IPS DF 6.9 (cell line): ENCODE data around the gene SH3YL1.

ENCODE experiments used
- DNase-seq: peaks from one replicate; pipeline ENCODE4 v3.0.0-alpha.2; 2013; ENCODE audit warnings: low read depth, low spot score
- H3K27ac ChIP-seq: one replicate; pipeline ENCODE4 v1.5.1; 2013; ENCODE audit warnings: low read length, control low read depth
- H3K27me3 ChIP-seq: 2 replicates; pipeline ENCODE4 v1.6.1; 2013; ENCODE audit warnings: mild to moderate bottlenecking, low read length; ENCODE audit not compliant: control insufficient read depth, insufficient read depth
- H3K36me3 ChIP-seq: 2 replicates; pipeline ENCODE4 v1.6.1; 2013; ENCODE audit warnings: low read length; ENCODE audit not compliant: control insufficient read depth, insufficient read depth
- H3K4me1 ChIP-seq: 2 replicates; pipeline ENCODE4 v1.6.1; 2013; ENCODE audit warnings: low read length; ENCODE audit not compliant: control insufficient read depth, insufficient read depth
- H3K4me3 ChIP-seq: 2 replicates; pipeline ENCODE4 v1.5.1; 2013; ENCODE audit warnings: mild to moderate bottlenecking, low read length
- H3K9me3 ChIP-seq: 2 replicates; pipeline ENCODE4 v1.6.1; 2013; ENCODE audit warnings: low read length, inconsistent platforms; ENCODE audit not compliant: control insufficient read depth, insufficient read depth
- WGBS: extraction: QIAGEN DNeasy Blood & Tissue Kit; methylation state at CpG from one replicate; pipeline ENCODE4 v1.1.7; 2013; ENCODE audit warnings: mixed read lengths, missing lambda C conversion rate; ENCODE audit not compliant: insufficient read length, insufficient coverage; 5-methylcytosine and 5-hydroxymethylcytosine counted together

The SH3YL1 gene

DNA sequence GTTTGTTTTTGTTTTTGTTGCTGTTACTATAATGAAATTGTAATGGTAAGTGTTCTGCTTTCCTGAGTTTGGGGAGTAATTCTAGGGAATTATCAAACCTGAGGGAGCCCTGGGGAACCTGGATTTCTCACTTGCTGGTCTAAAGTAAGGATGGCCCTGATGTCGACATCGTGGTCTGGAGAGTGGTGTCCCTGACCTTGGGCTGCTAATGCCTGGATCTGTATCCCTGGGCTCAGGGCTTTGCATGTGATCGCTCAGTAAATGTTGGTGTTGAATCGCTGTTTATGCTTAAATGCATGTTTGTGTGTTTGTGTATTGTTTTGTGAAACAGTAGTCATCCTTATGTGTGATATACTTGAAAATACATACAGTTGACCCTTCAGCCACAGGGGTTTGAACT lies 7.0 kb upstream of the SH3YL1 start:
- Histone ChIP-seq H3K36me3 (peaks cover 3% of the 10 kb centered on the region; the same call in 1 of the 2 replicates), H3K4me1 (0 out of 2 replicates have a peak, but pooled peaks cover 2% of the 10 kb centered on the region), H3K9me3 (no peaks in the 10 kb centered on the region), H3K27ac (no peak overlapping the region), H3K4me3 (no peak overlapping the region), H3K27me3 (no peaks in the 10 kb centered on the region)
- no CpG with 5 or more reads among the region's 4 CpGs for WGBS
- DNase-seq: no peak

DNA sequence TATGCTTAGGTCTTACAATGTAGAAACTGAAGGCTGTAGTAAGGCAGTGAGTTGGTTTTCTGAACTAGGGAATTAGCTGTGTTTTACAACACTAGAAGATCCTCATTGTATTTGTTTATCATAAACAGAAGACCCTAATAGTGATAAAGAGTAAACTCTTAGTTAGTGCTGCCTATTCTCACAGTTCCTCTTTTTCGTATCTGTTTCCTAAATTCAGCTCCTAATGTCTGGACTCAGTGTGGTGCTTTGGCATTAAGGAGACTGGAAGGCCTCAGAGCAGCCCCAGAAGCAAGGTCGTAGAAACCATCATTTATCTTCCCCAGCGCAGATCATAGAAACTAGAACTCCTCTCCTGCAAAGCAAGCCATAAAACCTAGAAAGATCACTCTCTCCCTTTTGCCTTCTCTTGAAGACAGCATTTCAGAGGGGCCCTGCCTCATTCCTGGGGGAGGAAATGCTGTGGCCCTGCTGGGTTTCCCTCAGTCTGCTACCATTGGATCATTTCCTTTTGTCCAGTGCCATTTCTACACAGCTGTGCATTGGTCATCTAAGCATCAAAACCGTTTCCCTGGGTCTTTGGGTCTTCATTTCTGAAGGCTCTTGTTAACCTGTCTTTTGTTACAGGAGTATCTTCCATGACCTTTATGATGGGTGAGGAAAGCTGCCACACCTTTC lies 5.7 kb upstream of the SH3YL1 start:
- Histone ChIP-seq H3K4me3 (no peak overlapping the region), H3K27me3 (no peaks in the 10 kb centered on the region), H3K36me3 (0 out of 2 replicates have a peak, but pooled peaks cover 3% of the 10 kb centered on the region), H3K27ac (no peak overlapping the region), H3K4me1 (0 out of 2 replicates have a peak, but pooled peaks cover 2% of the 10 kb centered on the region), H3K9me3 (no peaks in the 10 kb centered on the region)
- WGBS: no CpG with 5 or more reads among the region's 4 CpGs
- DNase-seq: no peak

GRCh38 chr2:268323-268722 lies 4.5 kb upstream of the SH3YL1 start:
- H3K4me1 ChIP-seq: 0 out of 2 replicates have a peak, but pooled peaks cover 2% of the 10 kb centered on the region
- 0 out of 2 replicates have a peak, but pooled peaks cover 3% of the 10 kb centered on the region for H3K36me3 ChIP-seq
- H3K27me3 ChIP-seq: no peaks in the 10 kb centered on the region
- H3K9me3 ChIP-seq: no peaks in the 10 kb centered on the region
- no peak overlapping the region for H3K27ac ChIP-seq
- H3K4me3 ChIP-seq: no peak overlapping the region
- no peak for DNase-seq

GRCh38 chr2:264493-265468 lies 949 bp upstream of the SH3YL1 start, which contains the start of gene ACP1:
ACP1 (plus strand) TSS chr2:264947; CDS start chr2:264965, 18 bp downstream.
- Histone ChIP-seq H3K4me3 (peak within 1 kb of the TSS; percentile 94), H3K27me3 (no peaks in the 10 kb centered on the region), H3K36me3 (no peaks in the 10 kb centered on the region), H3K4me1 (0 out of 2 replicates have a peak, but pooled peaks cover 2% of the 10 kb centered on the region), H3K27ac (no peak within 1 kb of the TSS), H3K9me3 (no peaks in the 10 kb centered on the region)
- no CpG with 5 or more reads among the region's 73 CpGs for WGBS
- peak; percentile 94 for DNase-seq

DNA sequence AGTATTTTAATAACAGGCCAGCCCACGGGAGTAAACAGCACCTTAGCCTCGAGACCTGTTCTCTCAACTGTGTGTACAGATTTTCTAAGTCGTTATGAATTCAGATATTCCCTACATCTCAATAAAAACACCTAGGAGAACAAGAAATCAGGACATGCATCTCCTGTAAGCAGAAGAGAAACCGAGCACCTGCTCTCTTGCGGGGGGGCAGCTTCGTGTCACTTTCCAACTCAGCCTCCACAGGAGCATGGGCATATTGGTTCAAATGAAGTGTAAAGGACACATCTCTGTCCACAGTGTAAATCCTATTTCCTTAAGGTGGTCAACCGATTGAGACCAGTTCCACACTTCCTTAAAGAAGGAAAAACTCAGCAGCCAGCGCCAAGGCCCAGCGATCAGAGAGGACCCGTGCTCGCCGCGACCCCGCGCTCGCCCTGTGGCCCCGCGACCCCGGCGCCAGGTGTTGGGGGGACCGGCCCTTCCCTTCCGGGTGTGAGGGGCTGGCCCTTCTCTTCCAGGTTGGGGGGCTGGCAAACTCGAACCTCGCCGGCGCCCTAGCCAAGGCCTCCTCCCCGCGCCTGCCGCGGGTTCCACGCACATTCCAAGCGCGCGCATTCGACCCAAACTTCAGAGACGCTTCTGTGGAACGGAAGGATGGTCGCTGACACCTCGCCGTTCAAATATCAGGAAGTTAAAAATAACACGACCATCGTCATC lies 652 bp downstream of the SH3YL1 start:
- Histone ChIP-seq H3K36me3 (0 out of 2 replicates have a peak, but pooled peaks cover 3% of the 10 kb centered on the region), H3K4me1 (0 out of 2 replicates have a peak, but pooled peaks cover 2% of the 10 kb centered on the region), H3K4me3 (peak overlapping the region; percentile 49; the same call in 1 of the 2 replicates), H3K27ac (no peak overlapping the region), H3K27me3 (no peaks in the 10 kb centered on the region), H3K9me3 (no peaks in the 10 kb centered on the region; the same call in 1 of the 2 replicates)
- WGBS: no CpG with 5 or more reads among the region's 42 CpGs
- DNase-seq: no peak

DNA sequence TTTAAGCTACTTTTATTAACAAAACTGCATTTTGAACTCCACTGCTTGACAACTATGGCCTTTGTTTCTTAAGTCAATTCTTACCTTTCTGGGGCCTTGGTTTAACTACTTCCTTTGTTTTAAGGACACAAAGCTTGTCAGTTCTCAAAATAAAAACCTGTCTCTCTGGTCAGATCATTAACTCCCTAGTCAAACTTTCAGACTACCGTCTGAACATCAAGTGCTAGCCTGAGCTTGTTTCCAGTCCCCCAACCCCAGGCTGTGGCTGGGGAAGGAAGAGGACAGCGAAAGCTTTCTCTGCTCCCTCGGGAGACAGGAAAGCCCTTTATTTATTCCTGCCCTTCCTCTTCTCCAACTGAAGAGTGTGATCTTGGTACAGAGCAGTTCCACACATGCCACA lies 1.7 kb downstream of the SH3YL1 start:
- no peaks in the 10 kb centered on the region; the same call in 1 of the 2 replicates for H3K9me3 ChIP-seq
- 0 out of 2 replicates have a peak, but pooled peaks cover 2% of the 10 kb centered on the region for H3K4me1 ChIP-seq
- WGBS: no CpG with 5 or more reads among the region's 3 CpGs
- H3K27ac ChIP-seq: no peak overlapping the region
- DNase-seq: no peak
- no peaks in the 10 kb centered on the region for H3K27me3 ChIP-seq
- 0 out of 2 replicates have a peak, but pooled peaks cover 3% of the 10 kb centered on the region for H3K36me3 ChIP-seq
- no peak overlapping the region for H3K4me3 ChIP-seq

DNA sequence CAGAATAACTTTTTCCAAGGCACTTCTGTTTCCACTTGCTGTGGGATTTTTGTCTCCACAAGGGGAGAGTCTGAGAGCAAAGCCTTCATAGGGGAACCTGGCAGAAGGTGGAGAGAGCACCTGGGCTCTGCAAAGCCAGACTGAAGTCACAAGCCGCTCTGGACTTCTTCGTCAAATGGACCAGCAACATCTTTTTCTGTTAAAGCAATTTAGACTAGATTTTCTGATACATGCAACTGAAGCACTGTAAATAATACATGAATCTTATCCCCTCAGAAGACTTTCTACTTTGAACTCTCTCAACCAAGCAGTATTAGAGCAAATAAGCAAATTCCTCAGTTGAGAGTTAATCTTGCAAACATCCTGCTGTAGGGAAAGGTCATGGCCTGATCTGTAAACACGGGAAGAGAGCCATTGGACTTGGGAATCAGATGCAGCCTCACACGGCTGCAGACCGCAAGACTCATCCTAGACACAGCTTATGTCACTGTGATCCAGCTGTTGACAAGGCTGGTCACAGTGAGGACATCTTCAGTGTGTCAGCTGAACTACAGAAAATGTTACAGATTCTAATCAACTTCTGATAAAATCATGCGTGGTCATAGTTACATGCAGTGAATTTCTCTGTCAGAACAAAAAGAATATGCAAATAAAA lies 3.2 kb downstream of the SH3YL1 start:
- no CpG with 5 or more reads among the region's 6 CpGs for WGBS
- H3K9me3 ChIP-seq: no peaks in the 10 kb centered on the region; the same call in 1 of the 2 replicates
- H3K27ac ChIP-seq: no peak overlapping the region
- H3K4me1 ChIP-seq: no peaks in the 10 kb centered on the region
- no peak overlapping the region for H3K4me3 ChIP-seq
- no peaks in the 10 kb centered on the region for H3K27me3 ChIP-seq
- 0 out of 2 replicates have a peak, but pooled peaks cover 3% of the 10 kb centered on the region for H3K36me3 ChIP-seq
- no peak for DNase-seq

DNA sequence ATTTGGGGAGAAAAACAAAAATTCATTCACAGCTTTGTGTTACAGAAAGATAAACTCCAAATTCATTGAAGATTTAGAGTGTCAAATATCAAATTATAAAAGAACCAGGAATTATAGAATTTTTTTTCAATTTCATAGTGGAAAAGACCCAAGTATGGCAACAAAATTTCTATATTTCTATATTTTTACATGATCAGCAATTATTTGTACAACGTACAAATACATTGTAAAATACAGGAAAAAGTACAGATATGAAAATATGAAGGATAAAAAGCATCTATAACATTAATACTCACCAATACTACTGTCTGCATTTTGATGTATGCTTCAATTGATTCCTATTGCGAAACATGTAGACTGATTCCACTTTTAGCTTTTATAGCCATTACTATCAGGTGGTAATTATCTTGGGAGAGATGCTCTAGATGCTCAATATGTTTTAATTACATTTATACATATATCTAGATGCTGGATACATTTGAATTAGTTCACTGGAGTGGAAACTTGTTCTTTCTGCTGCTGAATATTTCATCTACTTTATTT lies 4.0 kb downstream of the SH3YL1 start:
- H3K27me3 ChIP-seq: no peaks in the 10 kb centered on the region
- no peak for DNase-seq
- no peak overlapping the region for H3K4me3 ChIP-seq
- no peaks in the 10 kb centered on the region for H3K4me1 ChIP-seq
- 0 out of 2 replicates have a peak, but pooled peaks cover 3% of the 10 kb centered on the region for H3K36me3 ChIP-seq
- H3K9me3 ChIP-seq: no peaks in the 10 kb centered on the region; the same call in 1 of the 2 replicates
- no peak overlapping the region for H3K27ac ChIP-seq
- no CpG with 5 or more reads among the region's 2 CpGs for WGBS

- Histone ChIP-seq H3K4me1 (no peaks in the 10 kb centered on the region), H3K9me3 (no peaks in the 10 kb centered on the region; the same call in 1 of the 2 replicates), H3K27ac (no peak overlapping the region), H3K27me3 (no peaks in the 10 kb centered on the region), H3K4me3 (no peak overlapping the region), H3K36me3 (0 out of 2 replicates have a peak, but pooled peaks cover 3% of the 10 kb centered on the region)
- WGBS: no CpG with 5 or more reads among the region's 3 CpGs
- no peak for DNase-seq
Measured at GRCh38 chr2:258933-259332, 4.9 kb downstream of the SH3YL1 start.
